GM06990 (cell line): ENCODE data around the gene IRX4.

Experiments used
- DNase-seq: peaks from one replicate; pipeline ENCODE4 v3.0.0-alpha.2; 2011; ENCODE audit not compliant: insufficient read length; ENCODE audit errors: extremely low read depth
- H3K27me3 ChIP-seq: replicated peaks from 2 replicates; pipeline ENCODE4 v1.6.0; 2011; ENCODE audit warnings: low read length; ENCODE audit not compliant: control insufficient read depth, insufficient read depth
- H3K36me3 ChIP-seq: 2 replicates; pipeline ENCODE4 v1.5.1; 2011; ENCODE audit warnings: low read length; ENCODE audit not compliant: control insufficient read depth, insufficient read depth
- H3K4me3 ChIP-seq: replicated peaks from 2 replicates; pipeline ENCODE4 v1.5.1; 2011; ENCODE audit warnings: low read depth, mild to moderate bottlenecking, control low read depth, low read length
- CTCF ChIP-seq: IDR thresholded peaks from 2 replicates; pipeline ENCODE4 v1.5.1; 2011; ENCODE audit warnings: low read length, control low read depth, mild to moderate bottlenecking, inconsistent platforms; ENCODE audit not compliant: insufficient read depth, poor library complexity, severe bottlenecking

The IRX4 gene

GRCh38 chr5:1888541-1889251 lies 6.0 kb upstream of the IRX4 start:
- no peak for DNase-seq
- peaks cover 5% of the 10 kb centered on the region for H3K27me3 ChIP-seq
- no peaks in the 10 kb centered on the region for H3K36me3 ChIP-seq
- H3K4me3 ChIP-seq: no peak overlapping the region
- no peak for TF ChIP-seq CTCF

- no peak for DNase-seq
- Histone ChIP-seq H3K36me3 (no peaks in the 10 kb centered on the region), H3K4me3 (no peak overlapping the region), H3K27me3 (peaks cover 2% of the 10 kb centered on the region)
- no peak for TF ChIP-seq CTCF
Observed at GRCh38 chr5:1887588-1888360, 5.0 kb upstream of the IRX4 start.

GRCh38 chr5:1886846-1887587 lies 4.3 kb upstream of the IRX4 start:
- Histone ChIP-seq H3K36me3 (no peaks in the 10 kb centered on the region), H3K27me3 (no peaks in the 10 kb centered on the region), H3K4me3 (no peak overlapping the region)
- no peak for TF ChIP-seq CTCF
- no peak for DNase-seq

GRCh38 chr5:1885868-1886845 lies 3.4 kb upstream of the IRX4 start:
- DNase-seq: no peak
- Histone ChIP-seq H3K4me3 (no peak overlapping the region), H3K27me3 (no peaks in the 10 kb centered on the region; the same call in 1 of the 2 replicates), H3K36me3 (no peaks in the 10 kb centered on the region)
- TF ChIP-seq CTCF: no peak

GRCh38 chr5:1885404-1885755 lies 2.7 kb upstream of the IRX4 start:
- no peak for TF ChIP-seq CTCF
- Histone ChIP-seq H3K4me3 (no peak overlapping the region), H3K27me3 (no peaks in the 10 kb centered on the region; the same call in 1 of the 2 replicates), H3K36me3 (no peaks in the 10 kb centered on the region)
- no peak for DNase-seq
